Mammary epithelial cell (primary cell): Measurements from ENCODE around the gene GALNT17.

Source experiments
- EZH2 ChIP-seq: IDR thresholded peaks from 2 replicates; pipeline ENCODE4 v1.6.1; 2012; ENCODE audit warnings: low read length, inconsistent platforms, borderline replicate concordance
- TF ChIP-seq, protein P1 (sequence below), 2 donors: IDR thresholded peaks in 1 of 2; conservative IDR thresholded peaks in 1 of 2; 2 replicates each; pipeline ENCODE4 v1.5.1; 2011 to 2012; ENCODE audit warnings: inconsistent platforms in 2 of 2, low read length in 2 of 2, mild to moderate bottlenecking in 2 of 2, control low read depth in 1 of 2, low read depth in 1 of 2; ENCODE audit not compliant: insufficient read depth in 1 of 2; ENCODE audit errors: extremely low read depth in 1 of 2

DNA sequence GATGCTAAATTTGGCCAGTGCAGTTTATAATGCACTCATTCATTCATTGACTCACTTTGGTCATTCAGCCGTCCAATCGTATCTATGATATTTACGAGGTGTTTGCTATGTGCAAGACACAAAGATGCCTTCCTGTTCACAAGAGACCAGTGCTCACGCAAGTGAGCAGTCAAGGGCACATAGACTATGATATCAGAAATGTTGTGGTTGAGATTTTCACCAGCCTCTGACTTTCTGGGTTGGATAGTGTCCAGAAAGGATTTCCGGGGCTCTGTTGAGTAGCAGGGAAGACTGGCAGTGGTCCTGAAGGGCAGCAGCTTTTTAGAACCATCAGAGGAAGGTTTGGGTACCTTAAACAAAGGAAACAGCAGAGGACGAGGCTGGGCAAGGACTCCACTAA lies 191.8 kb downstream of the GALNT17 start:
- TF ChIP-seq, protein P1, sequence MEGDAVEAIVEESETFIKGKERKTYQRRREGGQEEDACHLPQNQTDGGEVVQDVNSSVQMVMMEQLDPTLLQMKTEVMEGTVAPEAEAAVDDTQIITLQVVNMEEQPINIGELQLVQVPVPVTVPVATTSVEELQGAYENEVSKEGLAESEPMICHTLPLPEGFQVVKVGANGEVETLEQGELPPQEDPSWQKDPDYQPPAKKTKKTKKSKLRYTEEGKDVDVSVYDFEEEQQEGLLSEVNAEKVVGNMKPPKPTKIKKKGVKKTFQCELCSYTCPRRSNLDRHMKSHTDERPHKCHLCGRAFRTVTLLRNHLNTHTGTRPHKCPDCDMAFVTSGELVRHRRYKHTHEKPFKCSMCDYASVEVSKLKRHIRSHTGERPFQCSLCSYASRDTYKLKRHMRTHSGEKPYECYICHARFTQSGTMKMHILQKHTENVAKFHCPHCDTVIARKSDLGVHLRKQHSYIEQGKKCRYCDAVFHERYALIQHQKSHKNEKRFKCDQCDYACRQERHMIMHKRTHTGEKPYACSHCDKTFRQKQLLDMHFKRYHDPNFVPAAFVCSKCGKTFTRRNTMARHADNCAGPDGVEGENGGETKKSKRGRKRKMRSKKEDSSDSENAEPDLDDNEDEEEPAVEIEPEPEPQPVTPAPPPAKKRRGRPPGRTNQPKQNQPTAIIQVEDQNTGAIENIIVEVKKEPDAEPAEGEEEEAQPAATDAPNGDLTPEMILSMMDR (conservative IDR thresholded peaks at IDR 0.05 in 1 of 2, IDR thresholded peaks at IDR 0.05 in 1 of 2; ENCODE audit: extremely low read depth in 1 of 2, insufficient read depth in 1 of 2, low read depth in 1 of 2, low read length in 2 of 2), result no peak
- TF ChIP-seq EZH2, result no peak
